HL-60 (cell line): ENCODE measurements around the gene S100A13.
A peak's percentile ranks its signal among the peaks of the same experiment; 100 is the strongest.
"Not testable (repeated sequence)": the region's sequence is repeated elsewhere in the genome, so short reads cannot be mapped to it uniquely, and the experiment has no call there.

ENCODE experiments used
- DNase-seq, 2 experiments: peaks; one replicate each; pipeline ENCODE4 v3.0.0-alpha.2; 2010 to 2020; ENCODE audit warnings: low read depth in 1 of 2, low spot score in 1 of 2
- H3K27ac ChIP-seq: fragments of 250-450 bp; sonication (Bioruptor Pico); replicated peaks from 2 replicates; pipeline ENCODE4 v1.5.1; 2020; ENCODE audit warnings: mild to moderate bottlenecking, moderate library complexity
- H3K27me3 ChIP-seq: fragments of 250-450 bp; sonication (Bioruptor Pico); 2 replicates; pipeline ENCODE4 v1.5.1; 2021; ENCODE audit warnings: mild to moderate bottlenecking, moderate library complexity; ENCODE audit not compliant: insufficient read depth, poor library complexity, severe bottlenecking
- H3K4me3 ChIP-seq: replicated peaks from 2 replicates; pipeline ENCODE4 v1.5.1; 2011; ENCODE audit warnings: mild to moderate bottlenecking, control low read depth, low read length; ENCODE audit not compliant: insufficient read depth
- CTCF ChIP-seq: IDR thresholded peaks from one replicate; pipeline ENCODE4 v1.5.1; 2011; ENCODE audit warnings: low read length, control low read depth, inconsistent platforms; ENCODE audit not compliant: insufficient read depth
- GABPA ChIP-seq: IDR thresholded peaks from 2 replicates; pipeline ENCODE4 v1.6.1; 2012; ENCODE audit warnings: low read depth
- POLR2AphosphoS5 ChIP-seq: IDR thresholded peaks from 2 replicates; pipeline ENCODE4 v1.6.1; 2012; ENCODE audit warnings: low read depth
- REST ChIP-seq: IDR thresholded peaks from 2 replicates; pipeline ENCODE4 v1.6.1; 2012; ENCODE audit warnings: low read depth; ENCODE audit not compliant: insufficient replicate concordance
- SPI1 ChIP-seq: IDR thresholded peaks from 2 replicates; pipeline ENCODE4 v1.6.1; 2012; ENCODE audit warnings: low read depth, mild to moderate bottlenecking, borderline replicate concordance

The S100A13 gene

GRCh38 chr1:153646672-153647345, 19.5 kb upstream of the S100A13 start:
- Histone ChIP-seq H3K27me3 (no peaks in the 10 kb centered on the region), H3K27ac (peak overlapping the region; percentile 31), H3K4me3 (no peak overlapping the region)
- DNase-seq, result peak in 1 of 2 experiments; percentile 79
- TF ChIP-seq POLR2AphosphoS5, result peak; percentile 55
- TF ChIP-seq SPI1, result peak; percentile 61; the same call in 1 of the 2 replicates
- no peak for TF ChIP-seq GABPA

- H3K27ac ChIP-seq, result no peak overlapping the region
- no peak overlapping the region for H3K4me3 ChIP-seq
- DNase-seq, result no peak
- no peaks in the 10 kb centered on the region for H3K27me3 ChIP-seq
- no peak for TF ChIP-seq GABPA
- TF ChIP-seq REST, result no peak
- no peak for TF ChIP-seq POLR2AphosphoS5
- no peak for TF ChIP-seq SPI1
- TF ChIP-seq CTCF, result no peak
These were observed 16.5 kb upstream of the S100A13 start for GRCh38 chr1:153643816-153644215.

GRCh38 chr1:153643100-153643499, 15.8 kb upstream of the S100A13 start:
- Histone ChIP-seq H3K4me3 (no peak overlapping the region), H3K27me3 (no peaks in the 10 kb centered on the region), H3K27ac (no peak overlapping the region)
- DNase-seq, result no peak
- TF ChIP-seq REST, result no peak
- no peak for TF ChIP-seq POLR2AphosphoS5
- no peak for TF ChIP-seq GABPA
- no peak for TF ChIP-seq CTCF
- TF ChIP-seq SPI1, result no peak

GRCh38 chr1:153642161-153642560, 14.9 kb upstream of the S100A13 start:
- no peak overlapping the region for H3K27ac ChIP-seq
- no peaks in the 10 kb centered on the region for H3K27me3 ChIP-seq
- TF ChIP-seq POLR2AphosphoS5, result no peak
- no peak for TF ChIP-seq SPI1
- no peak overlapping the region for H3K4me3 ChIP-seq
- DNase-seq, result no peak

- TF ChIP-seq CTCF (no peak), REST (no peak), POLR2AphosphoS5 (no peak), GABPA (no peak), SPI1 (no peak)
- Histone ChIP-seq H3K27me3 (no peaks in the 10 kb centered on the region), H3K4me3 (no peak overlapping the region), H3K27ac (no peak overlapping the region)
- no peak for DNase-seq
These were observed 13.6 kb upstream of the S100A13 start for GRCh38 chr1:153640861-153641260.

- not testable (repeated sequence) for H3K27ac ChIP-seq, H3K4me3 ChIP-seq, H3K27me3 ChIP-seq
These were observed 12.9 kb upstream of the S100A13 start for GRCh38 chr1:153640213-153640612.

More at GRCh38 chr1:153640213-153640612, 12.9 kb upstream of the S100A13 start:
- not testable (repeated sequence) for DNase-seq
